Measurements from ENCODE around the gene FFAR4. TPM values are rescaled to one million over a fixed set of nuclear protein-coding genes. Genes with fewer than 3 reads are reported as not detected.
A peak's percentile ranks its signal among the peaks of the same experiment; 100 is the strongest.

The FFAR4 gene
- total and polyA plus RNA-seq, 4 donors, result 0.06 to 0.30 (median 0.28) TPM

DNA sequence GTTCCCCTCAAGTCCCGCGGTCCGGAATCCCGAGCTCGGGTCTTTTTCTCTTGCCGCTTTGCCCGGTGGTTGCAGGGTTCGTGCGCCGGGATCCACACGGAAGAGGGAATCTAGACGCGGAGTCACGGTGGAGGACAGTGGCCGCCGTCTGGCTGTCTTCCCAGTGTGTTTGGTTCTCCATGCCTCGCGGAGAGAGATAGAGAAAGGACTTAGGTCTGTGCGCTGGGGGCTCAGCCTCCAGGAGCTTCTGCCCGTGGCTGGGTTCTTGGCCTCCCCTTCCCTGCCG, 1.6 kb downstream of the FFAR4 start:
- no peak for DNase-seq (ENCODE audit: low read depth in 4 of 6, low spot score in 6 of 6)
- Histone ChIP-seq H3K9me3 (ENCODE audit: control insufficient read depth, insufficient read depth, low read length) (no peaks in the 10 kb centered on the region), H3K4me3 (ENCODE audit: low read depth, low read length) (no peak overlapping the region), H3K36me3 (ENCODE audit: control insufficient read depth, insufficient read depth, low read length) (no peaks in the 10 kb centered on the region), H3K4me1 (ENCODE audit: control insufficient read depth, insufficient read depth, low read length) (peaks cover 17% of the 10 kb centered on the region), H3K27ac (ENCODE audit: low read depth, low read length) (no peak overlapping the region), H3K27me3 (ENCODE audit: control insufficient read depth, insufficient read depth, low read length) (peaks cover 42% of the 10 kb centered on the region)
- 3% methylated on average over 17 of the region's 21 CpGs for WGBS (ENCODE audit: insufficient coverage)

DNA sequence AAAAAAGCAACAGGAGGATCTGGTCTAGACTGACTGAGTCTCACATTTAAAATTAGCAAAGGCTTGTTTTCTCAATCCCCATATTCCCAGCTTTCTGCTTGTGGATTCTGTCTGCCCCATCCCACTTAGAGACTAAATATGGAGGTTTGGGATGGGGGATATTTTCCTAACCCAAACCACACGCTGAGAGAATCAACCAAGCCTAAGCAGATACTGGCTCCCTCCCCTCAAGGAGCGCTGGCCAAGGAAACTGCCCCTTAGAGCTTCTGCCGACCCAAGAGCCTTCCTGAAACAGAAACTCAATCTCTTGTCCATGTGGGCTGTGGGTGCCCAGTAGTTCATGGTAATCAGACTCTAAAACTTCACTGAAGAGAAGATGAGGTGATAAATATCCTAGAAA, 3.9 kb downstream of the FFAR4 start:
- Histone ChIP-seq H3K27ac (ENCODE audit: low read depth, low read length) (no peak overlapping the region), H3K4me3 (ENCODE audit: low read depth, low read length) (no peak overlapping the region), H3K9me3 (ENCODE audit: control insufficient read depth, insufficient read depth, low read length) (no peaks in the 10 kb centered on the region), H3K4me1 (ENCODE audit: control insufficient read depth, insufficient read depth, low read length) (peaks cover 18% of the 10 kb centered on the region), H3K27me3 (ENCODE audit: control insufficient read depth, insufficient read depth, low read length) (peaks cover 40% of the 10 kb centered on the region), H3K36me3 (ENCODE audit: control insufficient read depth, insufficient read depth, low read length) (no peaks in the 10 kb centered on the region)
- WGBS (ENCODE audit: insufficient coverage), result 33% methylated on average over 1 of the region's 3 CpGs
- DNase-seq (ENCODE audit: low read depth in 4 of 6, low spot score in 6 of 6), result no peak

DNA sequence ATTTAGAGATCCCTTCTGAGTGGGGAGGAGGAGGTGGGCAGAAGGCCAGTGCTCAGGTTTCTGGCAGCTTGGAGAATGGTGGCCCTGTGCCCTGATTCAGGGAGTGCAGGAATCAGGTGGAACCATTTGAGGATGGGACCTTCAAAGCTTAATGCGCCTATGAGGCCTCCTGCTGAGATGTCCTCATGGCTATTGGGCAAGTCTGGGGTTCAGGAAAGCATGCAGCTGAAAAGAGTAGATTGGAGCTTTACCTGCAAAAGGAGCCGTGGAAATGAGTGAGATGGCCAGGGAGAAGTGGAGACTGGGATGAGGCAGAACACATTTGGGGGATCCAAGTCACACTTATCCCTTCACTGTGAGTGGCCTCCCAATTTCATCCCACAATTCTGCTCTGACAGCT, 6.1 kb downstream of the FFAR4 start:
- Histone ChIP-seq H3K4me1 (ENCODE audit: control insufficient read depth, insufficient read depth, low read length) (peaks cover 9% of the 10 kb centered on the region), H3K27me3 (ENCODE audit: control insufficient read depth, insufficient read depth, low read length) (peaks cover 20% of the 10 kb centered on the region), H3K4me3 (ENCODE audit: low read depth, low read length) (no peak overlapping the region), H3K9me3 (ENCODE audit: control insufficient read depth, insufficient read depth, low read length) (no peaks in the 10 kb centered on the region), H3K36me3 (ENCODE audit: control insufficient read depth, insufficient read depth, low read length) (no peaks in the 10 kb centered on the region), H3K27ac (ENCODE audit: low read depth, low read length) (no peak overlapping the region)
- no peak for DNase-seq (ENCODE audit: low read depth in 4 of 6, low spot score in 6 of 6)
- 97% methylated on average over 2 of the region's 2 CpGs for WGBS (ENCODE audit: insufficient coverage)

DNA sequence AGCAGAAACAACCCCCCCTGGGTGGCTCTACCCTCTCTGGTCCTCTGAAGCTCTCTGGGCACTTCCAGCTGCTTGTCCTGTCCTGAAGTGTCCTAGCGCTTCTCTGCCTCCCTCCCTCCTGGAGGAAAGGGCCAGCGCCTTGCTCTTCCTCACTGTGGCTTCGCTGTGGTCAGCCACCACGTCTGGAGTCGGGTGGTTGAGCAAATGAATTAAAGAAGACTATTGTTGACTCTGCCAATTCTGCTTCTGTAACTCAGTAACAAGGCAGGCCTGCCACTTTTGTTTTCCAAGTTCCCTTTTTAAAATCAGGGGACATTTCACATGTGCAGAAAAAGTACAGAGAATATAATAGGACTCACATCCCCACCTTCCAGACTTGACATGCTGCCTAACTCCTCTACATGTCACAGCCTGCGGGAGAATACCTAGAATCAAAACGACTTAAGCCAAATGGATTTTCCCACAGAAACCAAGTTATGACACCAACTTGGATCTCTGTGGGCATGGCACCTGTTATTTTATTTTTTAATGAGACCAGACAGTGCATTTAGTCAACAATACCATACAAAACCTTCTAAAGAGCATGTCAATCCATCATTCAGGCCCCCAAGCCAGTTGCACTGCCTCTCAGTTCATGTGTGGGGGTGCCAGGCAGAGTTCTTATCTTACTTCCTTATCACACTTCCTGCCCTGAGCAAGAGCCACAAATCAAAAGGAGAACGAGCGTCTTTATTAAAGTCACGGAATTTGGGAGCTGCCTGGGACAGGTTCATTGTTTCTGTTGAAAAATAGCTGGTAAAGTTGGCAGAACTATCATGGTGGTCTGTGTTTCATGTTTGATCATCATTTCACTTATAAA, 6.8 kb downstream of the FFAR4 start:
- Histone ChIP-seq H3K27me3 (ENCODE audit: control insufficient read depth, insufficient read depth, low read length) (peaks cover 14% of the 10 kb centered on the region), H3K36me3 (ENCODE audit: control insufficient read depth, insufficient read depth, low read length) (no peaks in the 10 kb centered on the region), H3K27ac (ENCODE audit: low read depth, low read length) (no peak overlapping the region), H3K4me3 (ENCODE audit: low read depth, low read length) (no peak overlapping the region), H3K4me1 (ENCODE audit: control insufficient read depth, insufficient read depth, low read length) (peaks cover 6% of the 10 kb centered on the region), H3K9me3 (ENCODE audit: control insufficient read depth, insufficient read depth, low read length) (no peaks in the 10 kb centered on the region)
- 60% methylated on average over 2 of the region's 10 CpGs for WGBS (ENCODE audit: insufficient coverage)
- DNase-seq (ENCODE audit: low read depth in 4 of 6, low spot score in 6 of 6), result peak in 1 of 6 donors; percentile 17

DNA sequence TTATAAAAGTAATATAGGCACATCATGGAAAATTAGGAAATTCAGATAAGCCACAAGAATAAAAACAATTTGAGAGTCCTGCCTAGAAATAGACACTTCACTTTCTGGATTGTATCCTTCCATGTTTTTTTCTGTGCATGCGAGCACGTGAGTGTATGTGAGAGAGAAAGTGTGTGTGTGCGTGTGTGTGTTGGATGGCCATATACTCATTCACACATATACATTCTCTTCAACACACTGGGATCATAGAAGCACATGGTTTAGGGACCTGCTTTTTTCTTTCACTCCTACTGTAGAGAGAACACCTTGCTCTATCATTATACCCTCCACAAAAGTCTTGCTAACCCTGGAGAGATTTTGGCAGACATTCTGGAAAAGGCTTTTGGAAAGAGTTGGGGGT, 7.5 kb downstream of the FFAR4 start:
- H3K4me1 ChIP-seq (ENCODE audit: control insufficient read depth, insufficient read depth, low read length), result peaks cover 5% of the 10 kb centered on the region
- H3K9me3 ChIP-seq (ENCODE audit: control insufficient read depth, insufficient read depth, low read length), result no peaks in the 10 kb centered on the region
- H3K27ac ChIP-seq (ENCODE audit: low read depth, low read length), result no peak overlapping the region
- no peaks in the 10 kb centered on the region for H3K36me3 ChIP-seq (ENCODE audit: control insufficient read depth, insufficient read depth, low read length)
- H3K27me3 ChIP-seq (ENCODE audit: control insufficient read depth, insufficient read depth, low read length), result peaks cover 7% of the 10 kb centered on the region
- no CpG with 5 or more reads among the region's 3 CpGs for WGBS (ENCODE audit: insufficient coverage)
- DNase-seq (ENCODE audit: low read depth in 4 of 6, low spot score in 6 of 6), result no peak
- H3K4me3 ChIP-seq (ENCODE audit: low read depth, low read length), result no peak overlapping the region

DNA sequence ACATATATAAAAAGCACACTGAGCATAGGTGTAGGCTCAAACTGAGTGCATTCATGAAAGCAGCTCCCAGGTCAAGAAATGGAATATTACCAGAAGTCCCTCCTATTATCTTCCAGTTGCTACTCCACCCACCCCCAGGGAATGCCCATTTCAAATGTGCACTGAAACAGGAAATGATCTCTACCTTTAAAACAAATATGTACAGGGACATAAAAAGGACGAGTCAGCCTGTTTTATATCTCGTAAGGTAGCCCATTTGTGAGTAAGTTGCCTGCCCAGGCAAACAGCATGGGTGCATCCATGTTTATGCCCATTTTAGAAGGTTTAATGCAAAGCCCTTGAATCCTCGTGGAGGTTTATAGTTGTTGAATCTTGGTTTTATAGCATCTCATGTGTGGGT, 10.4 kb downstream of the FFAR4 start:
- no peaks in the 10 kb centered on the region for H3K9me3 ChIP-seq (ENCODE audit: control insufficient read depth, insufficient read depth, low read length)
- no peak overlapping the region for H3K4me3 ChIP-seq (ENCODE audit: low read depth, low read length)
- peaks cover 16% of the 10 kb centered on the region for H3K4me1 ChIP-seq (ENCODE audit: control insufficient read depth, insufficient read depth, low read length)
- H3K36me3 ChIP-seq (ENCODE audit: control insufficient read depth, insufficient read depth, low read length), result no peaks in the 10 kb centered on the region
- WGBS (ENCODE audit: insufficient coverage), result 88% methylated on average over 2 of the region's 3 CpGs
- no peaks in the 10 kb centered on the region for H3K27me3 ChIP-seq (ENCODE audit: control insufficient read depth, insufficient read depth, low read length)
- DNase-seq (ENCODE audit: low read depth in 4 of 6, low spot score in 6 of 6), result no peak
- H3K27ac ChIP-seq (ENCODE audit: low read depth, low read length), result no peak overlapping the region

DNA sequence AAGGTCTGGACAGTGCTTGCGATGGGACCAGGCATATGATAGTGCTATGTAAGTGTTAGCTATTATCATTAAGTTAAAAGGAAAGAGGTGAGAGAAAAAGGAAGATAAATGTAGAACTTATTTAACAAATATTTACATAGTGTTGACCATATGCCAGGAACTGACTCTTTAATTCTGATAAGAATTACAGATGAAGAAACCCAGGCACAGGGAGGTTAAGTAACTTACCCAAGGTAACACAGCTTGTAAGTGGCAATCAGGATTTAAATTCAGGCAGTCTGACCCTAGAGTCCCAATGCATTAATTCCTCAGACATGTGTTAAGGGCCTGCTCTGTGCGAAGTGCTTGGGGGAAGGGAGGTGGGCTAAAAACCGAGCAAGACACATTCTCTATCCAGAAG, 11.1 kb downstream of the FFAR4 start:
- no peaks in the 10 kb centered on the region for H3K27me3 ChIP-seq (ENCODE audit: control insufficient read depth, insufficient read depth, low read length)
- no CpG with 5 or more reads among the region's 3 CpGs for WGBS (ENCODE audit: insufficient coverage)
- peaks cover 16% of the 10 kb centered on the region for H3K4me1 ChIP-seq (ENCODE audit: control insufficient read depth, insufficient read depth, low read length)
- H3K9me3 ChIP-seq (ENCODE audit: control insufficient read depth, insufficient read depth, low read length), result no peaks in the 10 kb centered on the region
- no peak for DNase-seq (ENCODE audit: low read depth in 4 of 6, low spot score in 6 of 6)
- H3K36me3 ChIP-seq (ENCODE audit: control insufficient read depth, insufficient read depth, low read length), result no peaks in the 10 kb centered on the region
- H3K27ac ChIP-seq (ENCODE audit: low read depth, low read length), result no peak overlapping the region
- no peak overlapping the region for H3K4me3 ChIP-seq (ENCODE audit: low read depth, low read length)

DNA sequence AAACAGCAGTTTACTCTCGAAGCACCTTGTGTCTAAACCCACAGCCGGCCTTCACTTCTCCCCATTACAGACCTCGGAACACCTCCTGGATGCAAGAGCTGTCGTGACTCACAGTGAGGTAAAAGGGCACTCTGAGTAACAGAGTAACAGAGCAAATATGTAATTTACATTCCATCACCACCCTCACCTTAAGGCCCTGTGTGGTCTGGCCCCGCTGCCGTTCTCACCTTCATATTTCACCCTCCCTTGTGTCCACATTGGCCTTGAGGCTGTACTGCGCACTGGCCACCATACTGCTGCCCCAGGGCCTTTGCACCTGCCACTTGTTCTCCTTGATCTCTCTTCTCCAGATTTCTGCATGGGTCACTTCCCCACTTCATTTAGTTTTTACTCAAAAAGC, 12.6 kb downstream of the FFAR4 start:
- no peak overlapping the region for H3K27ac ChIP-seq (ENCODE audit: low read depth, low read length)
- H3K27me3 ChIP-seq (ENCODE audit: control insufficient read depth, insufficient read depth, low read length), result no peaks in the 10 kb centered on the region
- DNase-seq (ENCODE audit: low read depth in 4 of 6, low spot score in 6 of 6), result no peak
- 96% methylated on average over 5 of the region's 7 CpGs for WGBS (ENCODE audit: insufficient coverage)
- no peak overlapping the region for H3K4me3 ChIP-seq (ENCODE audit: low read depth, low read length)
- peaks cover 10% of the 10 kb centered on the region for H3K4me1 ChIP-seq (ENCODE audit: control insufficient read depth, insufficient read depth, low read length)
- H3K36me3 ChIP-seq (ENCODE audit: control insufficient read depth, insufficient read depth, low read length), result no peaks in the 10 kb centered on the region
- H3K9me3 ChIP-seq (ENCODE audit: control insufficient read depth, insufficient read depth, low read length), result no peaks in the 10 kb centered on the region

DNA sequence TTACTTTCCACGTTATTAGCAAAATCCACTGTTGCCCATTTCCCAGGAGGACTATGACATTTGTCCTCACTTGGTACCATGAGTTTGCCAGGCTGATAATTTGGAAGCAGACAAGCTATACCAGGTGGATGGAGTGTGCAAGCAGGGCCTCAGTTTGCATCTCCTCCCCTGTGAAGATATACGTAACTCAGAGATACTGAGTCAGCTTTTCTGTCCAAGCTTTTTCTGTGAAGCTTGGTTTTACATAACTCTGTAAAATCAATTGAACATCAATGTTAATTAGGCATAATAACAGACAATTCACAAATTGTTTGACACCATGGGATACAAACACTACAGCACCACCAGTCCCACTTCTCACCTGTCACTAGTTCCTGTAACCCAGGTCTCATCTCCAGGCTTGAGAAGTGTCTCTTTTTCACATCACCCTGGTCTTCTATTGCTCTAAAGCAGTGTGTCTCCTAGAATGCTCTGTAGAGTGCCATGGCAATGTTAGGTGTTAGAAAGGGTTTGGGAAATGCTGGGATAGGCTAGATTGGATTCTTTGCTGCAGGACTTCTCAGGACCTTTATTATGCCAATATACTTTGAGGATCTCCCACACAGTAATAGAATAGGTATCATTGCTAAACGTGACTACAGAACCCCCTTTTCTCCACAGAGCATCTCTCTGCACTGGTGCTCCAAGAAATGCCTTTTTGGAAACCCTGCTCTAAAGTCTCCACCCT, 13.7 kb downstream of the FFAR4 start:
- no peak for DNase-seq (ENCODE audit: low read depth in 4 of 6, low spot score in 6 of 6)
- H3K9me3 ChIP-seq (ENCODE audit: control insufficient read depth, insufficient read depth, low read length), result no peaks in the 10 kb centered on the region
- H3K4me1 ChIP-seq (ENCODE audit: control insufficient read depth, insufficient read depth, low read length), result peaks cover 10% of the 10 kb centered on the region
- 100% methylated on average over 2 of the region's 3 CpGs for WGBS (ENCODE audit: insufficient coverage)
- no peaks in the 10 kb centered on the region for H3K27me3 ChIP-seq (ENCODE audit: control insufficient read depth, insufficient read depth, low read length)
- no peaks in the 10 kb centered on the region for H3K36me3 ChIP-seq (ENCODE audit: control insufficient read depth, insufficient read depth, low read length)
- no peak overlapping the region for H3K4me3 ChIP-seq (ENCODE audit: low read depth, low read length)
- H3K27ac ChIP-seq (ENCODE audit: low read depth, low read length), result no peak overlapping the region

DNA sequence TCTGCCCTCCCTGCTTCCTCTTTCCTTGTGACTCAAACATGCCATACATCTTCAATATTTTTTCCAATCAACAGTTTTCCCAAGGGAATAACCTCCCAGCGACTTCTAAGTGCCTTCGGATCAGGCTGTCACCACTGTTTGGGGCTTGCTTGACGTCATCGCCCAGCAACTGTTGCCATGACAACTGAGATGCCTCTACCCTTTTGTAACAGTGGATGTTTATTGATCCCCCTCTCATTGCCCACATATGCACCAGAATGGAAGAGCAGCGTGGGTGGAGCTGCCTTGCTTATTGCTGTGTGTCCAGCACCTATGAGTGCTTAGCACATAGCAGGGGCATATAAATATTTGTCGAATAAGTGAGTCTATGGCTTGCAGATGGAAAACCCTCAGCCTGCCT, 14.4 kb downstream of the FFAR4 start:
- Histone ChIP-seq H3K4me3 (ENCODE audit: low read depth, low read length) (no peak overlapping the region), H3K36me3 (ENCODE audit: control insufficient read depth, insufficient read depth, low read length) (no peaks in the 10 kb centered on the region), H3K27ac (ENCODE audit: low read depth, low read length) (no peak overlapping the region), H3K4me1 (ENCODE audit: control insufficient read depth, insufficient read depth, low read length) (peaks cover 10% of the 10 kb centered on the region), H3K27me3 (ENCODE audit: control insufficient read depth, insufficient read depth, low read length) (no peaks in the 10 kb centered on the region), H3K9me3 (ENCODE audit: control insufficient read depth, insufficient read depth, low read length) (no peaks in the 10 kb centered on the region)
- DNase-seq (ENCODE audit: low read depth in 4 of 6, low spot score in 6 of 6), result peak; percentile 7 to 93 (median 50)
- 6% methylated on average over 4 of the region's 6 CpGs for WGBS (ENCODE audit: insufficient coverage)
